Lower lobe of right lung (tissue), 2 donors: ENCODE data around the gene MYOC. TPM values are rescaled to one million over a fixed set of nuclear protein-coding genes. Genes with fewer than 3 reads are reported as not detected.

ENCODE experiments used
- ATAC-seq, 2 donors: fragments of 200-7000 bp; cut with Tn5 transposase; one replicate each; pipeline ENCODE4 v1.9.1; 2020 to 2022; ENCODE audit warnings: mild to moderate bottlenecking in 2 of 2, moderate library complexity in 2 of 2
- DNase-seq: peaks from one replicate; pipeline ENCODE4 v3.0.0-alpha.2; 2020
- H3K27ac ChIP-seq: fragments of 200-600 bp; one replicate; pipeline ENCODE4 v1.8.0; 2022
- H3K27me3 ChIP-seq: fragments of 200-600 bp; one replicate; pipeline ENCODE4 v1.8.0; 2022; ENCODE audit warnings: low read depth
- H3K36me3 ChIP-seq: fragments of 200-600 bp; one replicate; pipeline ENCODE4 v1.8.0; 2022; ENCODE audit warnings: mild to moderate bottlenecking
- H3K4me1 ChIP-seq: fragments of 200-600 bp; one replicate; pipeline ENCODE4 v1.8.0; 2022
- H3K4me3 ChIP-seq: fragments of 200-600 bp; one replicate; pipeline ENCODE4 v1.8.0; 2022; ENCODE audit warnings: mild to moderate bottlenecking
- H3K9me3 ChIP-seq: fragments of 200-600 bp; one replicate; pipeline ENCODE4 v1.8.0; 2022
- intact Hi-C: fragments of 100-400 bp; cut with DNase I; formaldehyde crosslinking; loops from one replicate; pipeline ENCODE4 v1.11.0; 2022
- total RNA-seq: library from RNA; stranded (reverse); fragmentation: NEBNext Ultra II Directional; extraction: Animal tissue kit (Norgen Biotek cat#: 25700); gene quantifications from one replicate; pipeline ENCODE4 v1.2.1, GENCODE V29; 2021
- TF ChIP-seq, protein P1 (sequence below): fragments of 200-600 bp; IDR thresholded peaks from one replicate; pipeline ENCODE4 v1.8.0; 2022; ENCODE audit warnings: antibody characterized with exemption, mild to moderate bottlenecking
- donor health status: DM: no; HTN: yes; CAD: no; lungs with severe emphysema.

Gene MYOC
- total RNA-seq, 1 donor from 2014 or later: 3.2 TPM

DNA sequence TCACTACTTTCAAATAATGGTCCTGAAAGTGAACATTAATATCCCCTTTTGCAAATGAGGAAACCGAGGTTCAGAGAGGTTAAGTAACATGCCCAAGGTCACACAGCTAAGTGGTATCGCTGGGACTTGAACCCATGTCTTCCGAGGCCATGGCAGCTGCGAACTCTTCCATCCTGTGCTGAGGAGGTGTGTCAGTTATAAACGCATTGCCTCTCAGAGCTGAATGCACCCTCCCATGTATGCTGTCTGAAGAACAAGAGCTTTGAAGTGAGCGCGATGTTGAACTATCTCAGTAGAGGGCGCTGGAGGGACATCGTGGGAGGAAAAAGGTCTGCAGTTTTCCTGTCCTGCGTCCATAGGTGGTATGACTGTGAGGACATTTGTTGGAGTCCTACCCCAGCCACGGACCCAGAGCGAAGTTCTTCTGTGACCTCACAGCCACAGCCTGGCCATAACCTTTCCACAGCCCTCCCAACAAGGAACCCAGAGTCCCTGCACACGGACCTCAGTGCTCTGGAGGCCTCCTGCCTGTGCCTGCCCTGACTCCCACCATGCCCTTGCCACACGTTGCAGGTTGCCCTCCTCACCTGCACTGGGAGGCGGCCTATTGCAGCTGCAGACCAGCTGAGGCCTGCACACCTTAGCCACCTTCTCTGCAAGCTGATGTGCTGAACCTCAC is 7.5 kb downstream of the MYOC start:
- TF ChIP-seq, protein P1, sequence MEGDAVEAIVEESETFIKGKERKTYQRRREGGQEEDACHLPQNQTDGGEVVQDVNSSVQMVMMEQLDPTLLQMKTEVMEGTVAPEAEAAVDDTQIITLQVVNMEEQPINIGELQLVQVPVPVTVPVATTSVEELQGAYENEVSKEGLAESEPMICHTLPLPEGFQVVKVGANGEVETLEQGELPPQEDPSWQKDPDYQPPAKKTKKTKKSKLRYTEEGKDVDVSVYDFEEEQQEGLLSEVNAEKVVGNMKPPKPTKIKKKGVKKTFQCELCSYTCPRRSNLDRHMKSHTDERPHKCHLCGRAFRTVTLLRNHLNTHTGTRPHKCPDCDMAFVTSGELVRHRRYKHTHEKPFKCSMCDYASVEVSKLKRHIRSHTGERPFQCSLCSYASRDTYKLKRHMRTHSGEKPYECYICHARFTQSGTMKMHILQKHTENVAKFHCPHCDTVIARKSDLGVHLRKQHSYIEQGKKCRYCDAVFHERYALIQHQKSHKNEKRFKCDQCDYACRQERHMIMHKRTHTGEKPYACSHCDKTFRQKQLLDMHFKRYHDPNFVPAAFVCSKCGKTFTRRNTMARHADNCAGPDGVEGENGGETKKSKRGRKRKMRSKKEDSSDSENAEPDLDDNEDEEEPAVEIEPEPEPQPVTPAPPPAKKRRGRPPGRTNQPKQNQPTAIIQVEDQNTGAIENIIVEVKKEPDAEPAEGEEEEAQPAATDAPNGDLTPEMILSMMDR: peak; percentile 69
- no peaks in the 10 kb centered on the region for H3K27me3 ChIP-seq
- H3K9me3 ChIP-seq: no peaks in the 10 kb centered on the region
- no peak overlapping the region for H3K4me3 ChIP-seq
- peaks cover 15% of the 10 kb centered on the region for H3K4me1 ChIP-seq
- intact Hi-C loops: no loop called here
- DNase-seq: peak; percentile 64
- peak; percentile 86 to 88 for ATAC-seq
- H3K36me3 ChIP-seq: no peaks in the 10 kb centered on the region
- H3K27ac ChIP-seq: peak overlapping the region; percentile 71

DNA sequence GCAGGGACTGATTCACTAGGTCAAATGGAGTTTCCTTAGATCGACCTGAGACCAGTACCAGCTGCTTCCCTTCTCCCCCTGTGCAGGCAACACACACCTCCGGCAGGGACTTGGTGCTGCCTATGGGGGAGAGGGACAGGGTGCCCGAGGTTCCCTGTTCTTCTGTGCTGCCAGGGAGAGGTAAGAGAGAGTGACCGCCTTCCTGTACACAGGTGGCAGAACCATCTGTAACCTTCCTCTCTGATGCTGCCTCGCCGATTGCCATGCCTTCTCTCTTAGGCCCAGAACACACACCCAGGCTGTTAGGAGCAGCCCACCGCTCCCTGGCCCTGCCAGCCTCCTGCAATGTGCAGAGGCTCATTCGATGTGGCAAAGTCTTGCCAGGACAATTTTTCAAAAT is 9.3 kb downstream of the MYOC start:
- no peaks in the 10 kb centered on the region for H3K27me3 ChIP-seq
- no peak for ATAC-seq
- H3K4me1 ChIP-seq: peaks cover 15% of the 10 kb centered on the region
- no peaks in the 10 kb centered on the region for H3K36me3 ChIP-seq
- intact Hi-C loops: no loop called here
- no peak overlapping the region for H3K4me3 ChIP-seq
- no peak overlapping the region for H3K27ac ChIP-seq
- TF ChIP-seq, protein P1: no peak
- no peak for DNase-seq
- H3K9me3 ChIP-seq: no peaks in the 10 kb centered on the region

DNA sequence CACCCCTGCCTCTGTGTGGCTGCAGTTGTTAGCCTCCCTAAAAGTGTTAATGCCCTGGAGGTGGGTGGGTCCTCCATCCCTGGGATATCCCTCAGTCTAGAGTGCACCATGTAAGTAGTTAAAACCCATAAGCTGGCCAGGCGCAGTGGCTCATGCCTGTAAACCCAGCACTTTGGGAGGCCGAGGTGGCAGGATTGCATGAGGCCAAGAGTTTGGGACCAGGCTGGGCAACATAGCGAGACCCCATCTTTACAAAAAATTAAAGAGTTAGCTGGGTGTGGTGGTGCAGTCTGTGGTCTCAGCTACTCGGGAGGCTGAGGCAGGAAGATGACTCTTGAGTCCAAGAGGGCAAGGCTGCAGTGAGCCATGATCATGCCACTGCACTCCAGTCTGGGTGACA is 10.3 kb downstream of the MYOC start:
- peaks cover 15% of the 10 kb centered on the region for H3K4me1 ChIP-seq
- no peaks in the 10 kb centered on the region for H3K36me3 ChIP-seq
- no peaks in the 10 kb centered on the region for H3K27me3 ChIP-seq
- TF ChIP-seq, protein P1: no peak
- no peak for ATAC-seq
- DNase-seq: no peak
- H3K9me3 ChIP-seq: no peaks in the 10 kb centered on the region
- intact Hi-C loops: no loop called here
- H3K27ac ChIP-seq: no peak overlapping the region
- H3K4me3 ChIP-seq: no peak overlapping the region

DNA sequence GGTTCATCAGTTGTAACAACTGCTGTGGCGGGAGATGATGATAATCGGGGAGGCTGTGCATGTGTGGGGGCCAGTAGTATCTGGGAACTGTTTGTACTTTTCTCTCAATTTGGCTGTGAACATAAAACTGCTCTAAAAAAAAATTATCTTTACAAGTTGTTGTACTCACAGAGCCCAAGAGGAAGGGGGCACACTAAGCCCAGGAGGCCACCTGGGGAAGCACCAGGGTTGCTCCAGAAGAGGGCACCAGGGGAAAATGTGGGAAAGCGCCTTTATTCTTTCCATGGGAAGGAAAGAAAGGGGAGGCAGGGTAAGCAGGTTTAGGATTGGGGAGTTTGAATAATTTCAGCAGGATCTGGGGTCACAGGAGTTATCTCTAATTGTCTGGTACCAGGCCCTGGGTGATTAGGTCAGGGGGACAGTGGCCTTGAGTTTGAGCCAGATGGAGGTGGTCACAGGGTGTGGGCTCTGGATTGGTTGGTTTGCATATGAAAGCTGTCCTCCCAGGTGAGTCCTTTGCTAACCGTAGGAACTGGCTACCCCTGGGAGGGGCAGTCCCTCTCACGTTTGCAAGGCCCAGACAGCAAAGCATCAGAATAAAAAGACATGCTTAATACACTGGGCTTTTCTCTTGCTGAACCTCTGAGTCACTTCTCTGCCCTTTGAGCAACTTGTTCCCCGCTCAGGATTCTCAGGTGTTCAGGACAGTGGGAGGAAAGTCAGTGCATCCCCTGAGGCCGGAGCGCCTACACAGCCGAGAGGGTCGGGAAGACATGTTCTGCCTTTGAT is 11.2 kb downstream of the MYOC start:
- Histone ChIP-seq H3K27me3 (no peaks in the 10 kb centered on the region), H3K9me3 (no peaks in the 10 kb centered on the region), H3K27ac (no peak overlapping the region), H3K4me3 (no peak overlapping the region), H3K36me3 (no peaks in the 10 kb centered on the region), H3K4me1 (peaks cover 15% of the 10 kb centered on the region)
- DNase-seq (no peak), ATAC-seq (no peak)
- intact Hi-C loops: no loop called here
- TF ChIP-seq, protein P1: no peak

DNA sequence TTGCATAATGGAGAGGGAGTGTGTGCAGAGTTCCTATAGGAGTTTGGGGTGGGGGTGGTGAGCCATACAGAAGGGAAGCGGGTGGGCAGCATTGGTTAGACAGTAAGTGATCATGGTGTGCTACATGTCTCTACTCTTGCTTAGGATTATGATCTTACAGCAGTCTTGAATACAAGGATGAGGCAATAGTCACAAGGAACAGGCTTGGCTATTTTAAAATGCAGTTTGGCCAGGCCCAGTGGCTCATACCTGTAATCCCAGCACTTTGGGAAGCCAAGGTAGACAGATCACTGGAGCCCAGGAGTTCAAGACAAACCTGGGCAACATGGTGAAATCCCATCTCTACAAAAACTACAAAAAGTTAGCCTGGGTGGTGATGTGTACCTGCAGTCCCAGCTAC is 12.3 kb downstream of the MYOC start:
- Histone ChIP-seq H3K27ac (no peak overlapping the region), H3K27me3 (no peaks in the 10 kb centered on the region), H3K9me3 (no peaks in the 10 kb centered on the region), H3K36me3 (no peaks in the 10 kb centered on the region), H3K4me3 (no peak overlapping the region), H3K4me1 (peaks cover 10% of the 10 kb centered on the region)
- intact Hi-C loops: no loop called here
- TF ChIP-seq, protein P1: no peak
- ATAC-seq (no peak), DNase-seq (no peak)
